HCT116 (cell line): ENCODE results near the gene SLC35G3.

ENCODE experiments used
- ATF3 ChIP-seq: IDR thresholded peaks from 2 replicates; pipeline ENCODE4 v1.6.1; 2012
- CBX3 ChIP-seq: IDR thresholded peaks from 2 replicates; pipeline ENCODE4 v1.6.1; 2012; ENCODE audit warnings: low read depth
- CEBPB ChIP-seq: IDR thresholded peaks from 2 replicates; pipeline ENCODE4 v1.6.1; 2012; ENCODE audit warnings: low read depth
- CTCF ChIP-seq, 3 experiments: fragments of 200-600 bp in 1 of 3; sonication (generic) in 1 of 3; IDR thresholded peaks in 2 of 3; conservative IDR thresholded peaks in 1 of 3; 2 replicates each; pipeline ENCODE4 v1.5.1; 2012 to 2017; ENCODE audit warnings: low read depth in 2 of 3, low read length in 2 of 3, antibody characterized with exemption in 1 of 3, borderline replicate concordance in 1 of 3, control low read depth in 1 of 3, mild to moderate bottlenecking in 1 of 3, mixed read lengths in 1 of 3, mixed run types in 1 of 3, moderate library complexity in 1 of 3; ENCODE audit not compliant: insufficient read depth in 1 of 3
- EZH2 ChIP-seq: fragments of 200-600 bp; sonication (generic); IDR thresholded peaks from 2 replicates; pipeline ENCODE4 v1.6.1; 2017; ENCODE audit warnings: antibody characterized with exemption, mixed run types
- FOSL1 ChIP-seq: IDR thresholded peaks from 2 replicates; pipeline ENCODE4 v1.6.1; 2012; ENCODE audit warnings: low read depth
- POLR2AphosphoS5 ChIP-seq: IDR thresholded peaks from 2 replicates; pipeline ENCODE4 v1.6.1; 2011; ENCODE audit warnings: mild to moderate bottlenecking, low read depth, low read length, moderate library complexity
- RAD21 ChIP-seq: IDR thresholded peaks from 2 replicates; pipeline ENCODE4 v1.6.1; 2012; ENCODE audit warnings: low read depth, mild to moderate bottlenecking
- REST ChIP-seq: IDR thresholded peaks from 2 replicates; pipeline ENCODE4 v1.6.1; 2012; ENCODE audit warnings: low read depth
- SIN3A ChIP-seq: IDR thresholded peaks from 2 replicates; pipeline ENCODE4 v1.6.1; 2012; ENCODE audit warnings: low read depth
- SP1 ChIP-seq: IDR thresholded peaks from 2 replicates; pipeline ENCODE4 v1.6.1; 2012; ENCODE audit warnings: low read depth
- ZBTB33 ChIP-seq: IDR thresholded peaks from 2 replicates; pipeline ENCODE4 v1.6.1; 2011; ENCODE audit warnings: mild to moderate bottlenecking, low read length, moderate library complexity; ENCODE audit not compliant: insufficient replicate concordance; ENCODE audit errors: extremely low read depth

GRCh38 chr17:35149941-35150340, 44.3 kb downstream of the SLC35G3 start:
- TF ChIP-seq EZH2 (no peak), POLR2AphosphoS5 (no peak), CBX3 (no peak), CTCF (IDR thresholded peaks at IDR 0.05 in 2 of 3, conservative IDR thresholded peaks at IDR 0.05 in 1 of 3; ENCODE audit: borderline replicate concordance in 1 of 3, insufficient read depth in 1 of 3, low read depth in 2 of 3, low read length in 2 of 3) (no peak), RAD21 (no peak), ATF3 (no peak), FOSL1 (no peak), SIN3A (no peak), CEBPB (no peak), ZBTB33 (no peak), SP1 (no peak), REST (no peak)
